Mesothelial cell of epicardium (in vitro differentiated cells): ENCODE data around the gene FAM118A. TPM values are rescaled to one million over a fixed set of nuclear protein-coding genes. Genes with fewer than 3 reads are reported as not detected.

Source experiments
- DNase-seq, 2 experiments: peaks; one replicate each; pipeline ENCODE4 v3.0.0; 2021; ENCODE audit warnings: low spot score in 2 of 2; ENCODE audit not compliant: unreplicated experiment in 2 of 2
- H3K27ac Mint-ChIP-seq: 2 replicates; pipeline ENCODE4 v1.8.0; 2021; ENCODE audit warnings: mixed read lengths
- H3K27me3 Mint-ChIP-seq: 2 replicates; pipeline ENCODE4 v1.8.0; 2021; ENCODE audit warnings: low read depth, mixed read lengths
- H3K36me3 Mint-ChIP-seq: 2 replicates; pipeline ENCODE4 v1.8.0; 2021; ENCODE audit warnings: mixed read lengths
- H3K4me1 Mint-ChIP-seq: 2 replicates; pipeline ENCODE4 v1.8.0; 2021; ENCODE audit warnings: mixed read lengths
- H3K4me3 Mint-ChIP-seq: 2 replicates; pipeline ENCODE4 v1.8.0; 2021; ENCODE audit warnings: mild to moderate bottlenecking, moderate library complexity, mixed read lengths
- H3K9me3 Mint-ChIP-seq: 2 replicates; pipeline ENCODE4 v1.8.0; 2021; ENCODE audit warnings: mixed read lengths
- CTCF ChIP-seq: fragments of 200-600 bp; sonication (generic); IDR thresholded peaks from one replicate; pipeline ENCODE4 v1.5.0; 2021; ENCODE audit warnings: antibody characterized with exemption; ENCODE audit not compliant: unreplicated experiment
- total RNA-seq: library from RNA; stranded (reverse); gene quantifications from 3 replicates; pipeline ENCODE4 v1.2.1, GENCODE V29; 2021

Gene FAM118A
- total RNA-seq, 1 donor from 2014 or later, result 235 TPM

- Mint-ChIP-seq H3K4me1 (peaks cover 39% of the 10 kb centered on the region), H3K27ac (peak overlapping the region; percentile 87), H3K27me3 (no peaks in the 10 kb centered on the region), H3K36me3 (no peaks in the 10 kb centered on the region), H3K9me3 (no peaks in the 10 kb centered on the region), H3K4me3 (no peak overlapping the region)
- DNase-seq, result no peak
- no peak for TF ChIP-seq CTCF
Measured at GRCh38 chr22:45314054-45314721, 4.5 kb downstream of the FAM118A start.

GRCh38 chr22:45314786-45315185 is 5.1 kb downstream of the FAM118A start:
- no peak for TF ChIP-seq CTCF
- Mint-ChIP-seq H3K36me3 (no peaks in the 10 kb centered on the region), H3K4me1 (peaks cover 41% of the 10 kb centered on the region), H3K4me3 (no peak overlapping the region), H3K9me3 (no peaks in the 10 kb centered on the region), H3K27me3 (no peaks in the 10 kb centered on the region), H3K27ac (no peak overlapping the region)
- DNase-seq, result no peak

- peak overlapping the region; percentile 24 for H3K27ac Mint-ChIP-seq
- peaks cover 29% of the 10 kb centered on the region for H3K4me1 Mint-ChIP-seq
- no peak for TF ChIP-seq CTCF
- no peaks in the 10 kb centered on the region for H3K9me3 Mint-ChIP-seq
- DNase-seq, result no peak
- H3K27me3 Mint-ChIP-seq, result no peaks in the 10 kb centered on the region
- H3K36me3 Mint-ChIP-seq, result no peaks in the 10 kb centered on the region
- no peak overlapping the region for H3K4me3 Mint-ChIP-seq
Measured at GRCh38 chr22:45316796-45317526, 7.2 kb downstream of the FAM118A start.

- no peaks in the 10 kb centered on the region for H3K9me3 Mint-ChIP-seq
- H3K4me1 Mint-ChIP-seq, result peaks cover 29% of the 10 kb centered on the region
- TF ChIP-seq CTCF, result no peak
- no peaks in the 10 kb centered on the region for H3K27me3 Mint-ChIP-seq
- peak overlapping the region; percentile 95 for H3K27ac Mint-ChIP-seq
- H3K36me3 Mint-ChIP-seq, result peaks cover 4% of the 10 kb centered on the region
- H3K4me3 Mint-ChIP-seq, result no peak overlapping the region
- no peak for DNase-seq
Measured at GRCh38 chr22:45317551-45318167, 7.9 kb downstream of the FAM118A start.

GRCh38 chr22:45318168-45318557 is 8.4 kb downstream of the FAM118A start:
- no peak for TF ChIP-seq CTCF
- peaks cover 29% of the 10 kb centered on the region for H3K4me1 Mint-ChIP-seq
- DNase-seq, result peak; percentile 58 to 80
- peak overlapping the region; percentile 30 for H3K4me3 Mint-ChIP-seq
- H3K9me3 Mint-ChIP-seq, result no peaks in the 10 kb centered on the region
- no peaks in the 10 kb centered on the region for H3K27me3 Mint-ChIP-seq
- H3K27ac Mint-ChIP-seq, result peak overlapping the region; percentile 95
- peaks cover 5% of the 10 kb centered on the region for H3K36me3 Mint-ChIP-seq
